Endothelial cell of umbilical vein (primary cell): Measurements from ENCODE around the gene PLRG1. TPM values are rescaled to one million over a fixed set of nuclear protein-coding genes. Genes with fewer than 3 reads are reported as not detected.

ENCODE experiments used
- BruUV-seq: library from RNA; stranded (reverse); fragments of 400-500 nt; replicated peaks from 2 replicates; lab custom pipeline; 2021; lab: Mats Ljungman, UMichigan
- CTCF ChIA-PET: fragments of 300-600, 350-600 bp; sonication (Branson Sonifier 250); formaldehyde crosslinking; loops from one replicate; lab custom pipeline; 2021; ENCODE audit warnings: antibody characterized with exemption, inconsistent platforms; lab: Charles Lee
- POLR2A ChIA-PET: fragments of 300-600, 350-600 bp; sonication (Branson Sonifier 250); formaldehyde crosslinking; loops from one replicate; lab custom pipeline; 2021; ENCODE audit warnings: antibody characterized with exemption, inconsistent platforms; lab: Charles Lee
- DNase-seq: peaks from one replicate; pipeline ENCODE4 v3.0.0-alpha.2; 2011; ENCODE audit warnings: low read depth, low spot score
- FAIRE-seq: peaks from 2 replicates; lab custom pipeline; 2011; peaks lifted over from hg19 to GRCh38; lab: Jason Lieb, UNC
- H2AFZ ChIP-seq: 2 replicates; pipeline ENCODE4 v1.6.0; 2012; ENCODE audit warnings: low read depth, low read length, control low read depth, inconsistent platforms
- H3K27ac ChIP-seq: 2 replicates; pipeline ENCODE4 v1.5.1; 2011; ENCODE audit warnings: low read depth, mild to moderate bottlenecking, control low read depth, low read length, moderate library complexity; ENCODE audit not compliant: insufficient read depth
- H3K27me3 ChIP-seq, 2 experiments: 2 replicates each; pipeline versions ENCODE4 v1.6.0 to v1.6.1; 2011; ENCODE audit warnings: low read length in 2 of 2, mixed read lengths in 1 of 2; ENCODE audit not compliant: control insufficient read depth in 2 of 2, insufficient read depth in 2 of 2
- H3K36me3 ChIP-seq, 2 experiments: 2 replicates in 1 of 2; 3 replicates in 1 of 2; pipeline ENCODE4 v1.5.1; 2011; ENCODE audit warnings: low read length in 2 of 2, mild to moderate bottlenecking in 1 of 2, moderate library complexity in 1 of 2; ENCODE audit not compliant: control insufficient read depth in 2 of 2, insufficient read depth in 2 of 2; ENCODE audit errors: extremely low read depth in 1 of 2
- H3K4me1 ChIP-seq: 3 replicates; pipeline ENCODE4 v1.5.1; 2011; ENCODE audit warnings: mild to moderate bottlenecking, low read length; ENCODE audit not compliant: control insufficient read depth, insufficient read depth; ENCODE audit errors: extremely low read depth
- H3K4me2 ChIP-seq: 2 replicates; pipeline ENCODE4 v1.6.1; 2011; ENCODE audit warnings: low read length, control low read depth, mixed read lengths; ENCODE audit not compliant: insufficient read depth
- H3K4me3 ChIP-seq, 3 experiments: fragments of 200-600 bp in 1 of 3; sonication (generic), shearing (Covaris generic) in 1 of 3; replicated peaks in 1 of 3; 2 replicates each; pipeline ENCODE4 v1.5.1; 2011 to 2016; ENCODE audit warnings: control low read depth in 3 of 3, low read length in 3 of 3, mild to moderate bottlenecking in 2 of 3, inconsistent platforms in 1 of 3, low read depth in 1 of 3, moderate library complexity in 1 of 3; ENCODE audit not compliant: insufficient read depth in 1 of 3
- H3K79me2 ChIP-seq: 2 replicates; pipeline ENCODE4 v1.6.0; 2012; ENCODE audit warnings: low read length, inconsistent platforms; ENCODE audit not compliant: control insufficient read depth, insufficient read depth
- H3K9ac ChIP-seq: replicated peaks from 2 replicates; pipeline ENCODE3; 2011; ENCODE audit warnings: low read length, control low read depth; ENCODE audit not compliant: insufficient read depth; ENCODE audit errors: extremely low read depth
- H3K9me1 ChIP-seq: replicated peaks from 3 replicates; pipeline ENCODE4 v1.6.0; 2011; ENCODE audit warnings: mild to moderate bottlenecking, low read length; ENCODE audit not compliant: control insufficient read depth, insufficient read depth; ENCODE audit errors: extremely low read depth
- H3K9me3 ChIP-seq: replicated peaks from 2 replicates; pipeline ENCODE4 v1.5.1; 2012; ENCODE audit warnings: low read length, inconsistent platforms; ENCODE audit not compliant: control insufficient read depth, insufficient read depth
- H4K20me1 ChIP-seq: replicated peaks from 2 replicates; pipeline ENCODE3; 2011; ENCODE audit warnings: mild to moderate bottlenecking, low read length; ENCODE audit not compliant: control insufficient read depth, insufficient read depth; ENCODE audit errors: extremely low read depth
- EZH2 ChIP-seq: IDR thresholded peaks from 2 replicates; pipeline ENCODE4 v1.6.1; 2012; ENCODE audit warnings: borderline replicate concordance, low read depth, mild to moderate bottlenecking, moderate library complexity, low read length, inconsistent platforms; ENCODE audit not compliant: severe bottlenecking
- FOS ChIP-seq: IDR thresholded peaks from 2 replicates; pipeline ENCODE4 v1.6.1; 2011; ENCODE audit warnings: mild to moderate bottlenecking, low read length, moderate library complexity, borderline replicate concordance; ENCODE audit not compliant: insufficient read depth
- GATA2 ChIP-seq: IDR thresholded peaks from 2 replicates; pipeline ENCODE4 v1.7.0; 2011; ENCODE audit warnings: low read depth, mild to moderate bottlenecking, moderate library complexity, mixed read lengths, low read length; ENCODE audit not compliant: insufficient read length, insufficient read depth
- JUN ChIP-seq: IDR thresholded peaks from 2 replicates; pipeline ENCODE4 v1.6.1; 2011; ENCODE audit warnings: borderline replicate concordance, low read depth; ENCODE audit not compliant: insufficient read length, insufficient read depth
- MYC ChIP-seq: IDR thresholded peaks from one replicate; pipeline ENCODE4 v1.6.1; 2011; ENCODE audit warnings: mild to moderate bottlenecking, low read depth, low read length
- POLR2A ChIP-seq: IDR thresholded peaks from 2 replicates; pipeline ENCODE4 v1.6.1; 2012; ENCODE audit warnings: low read depth, mild to moderate bottlenecking, control low read depth, low read length
- POLR2AphosphoS5 ChIP-seq: IDR thresholded peaks from 2 replicates; pipeline ENCODE4 v1.6.1; 2012; ENCODE audit warnings: low read depth, mild to moderate bottlenecking, control low read depth, low read length, moderate library complexity; ENCODE audit not compliant: insufficient read depth
- dilution Hi-C: fragments of 300-500 bp; cut with MboI; formaldehyde crosslinking; loops from one replicate; pipeline ENCODE4 v1.15.0; 2019; ENCODE audit warnings: low sequenced_read_pairs; ENCODE audit not compliant: extremely low pct_ligation_motif_present
- intact Hi-C: fragments of 100-400 bp; cut with micrococcal nuclease; formaldehyde crosslinking; loops from one replicate; pipeline ENCODE4 v1.10.0; 2022
- polyA plus RNA-seq, 4 experiments: library from polyadenylated mRNA; depleted of rRNA in 3 of 4; stranded (reverse) in 3 of 4; unstranded in 1 of 4; fragments of >200 nt; gene quantifications; 2 replicates each; pipeline versions ENCODE4 v1.2.1 to v1.2.3, GENCODE V29; 2011 to 2012; ENCODE audit warnings: missing spikeins in 1 of 4
- total RNA-seq: library from RNA; stranded (reverse); gene quantifications from 2 replicates; pipeline ENCODE4 v1.2.3, GENCODE V29; 2021
- TF ChIP-seq, protein P1 (sequence below): IDR thresholded peaks from 2 replicates; pipeline ENCODE4 v1.6.1; 2011; ENCODE audit not compliant: insufficient read depth, insufficient read length
- TF ChIP-seq, protein P2 (sequence below), 2 donors: IDR thresholded peaks; 1 replicate in 1 of 2; 2 replicates in 1 of 2; pipeline ENCODE4 v1.5.1; 2011; ENCODE audit warnings: low read length in 2 of 2, mild to moderate bottlenecking in 2 of 2, moderate library complexity in 2 of 2, control low read depth in 1 of 2, inconsistent platforms in 1 of 2, low read depth in 1 of 2; ENCODE audit not compliant: insufficient read depth in 1 of 2; ENCODE audit errors: extremely low read depth in 1 of 2

PLRG1 gene
- total and polyA plus RNA-seq, 2 donors (not counting 3 experiments of a cell fraction or from before 2014, with no cell fraction given), result 50.9 to 91.9 TPM

DNA sequence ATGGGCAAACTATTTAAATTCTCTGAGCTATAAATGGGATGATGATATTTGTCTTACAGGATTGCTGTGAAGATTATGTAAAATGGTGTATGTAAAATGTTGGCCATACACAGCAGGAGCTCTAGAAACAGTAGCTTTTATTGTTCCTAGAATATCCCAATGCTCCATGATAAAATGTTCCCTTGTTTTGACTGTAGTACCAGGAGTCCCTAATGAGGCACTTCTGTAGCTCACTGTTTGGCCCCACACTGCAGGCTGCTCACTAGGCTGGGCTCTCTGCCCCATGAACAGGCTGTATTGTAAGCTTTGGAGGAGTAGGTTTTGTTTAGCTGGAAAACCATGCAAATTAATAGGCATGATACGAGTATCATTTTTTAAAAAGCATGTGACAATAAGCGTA, 43.7 kb upstream of the PLRG1 start:
- ChIA-PET POLR2A (interaction anchor here (1.0 kb wide), 1 partner anchor 185 kb away, joined by 3 read pairs; no protein-coding TSS in a partner anchor), CTCF (interaction anchor here (0.8 to 1.5 kb wide), 4 partner anchors 9 to 42 kb away, joined by 3 to 4 read pairs (median 3); no protein-coding TSS in a partner anchor)
- intact Hi-C loops, result no loop called here
- Histone ChIP-seq H3K27me3 (peaks cover 0 to 4% of the 10 kb centered on the region in 2 experiments), H3K9me1 (no peaks in the 10 kb centered on the region), H3K9ac (no peak overlapping the region), H3K4me1 (no peaks in the 10 kb centered on the region), H4K20me1 (no peaks in the 10 kb centered on the region), H2AFZ (no peak overlapping the region), H3K4me2 (no peak overlapping the region), H3K27ac (no peak overlapping the region), H3K9me3 (no peaks in the 10 kb centered on the region), H3K4me3 (no peak overlapping the region), H3K79me2 (no peaks in the 10 kb centered on the region), H3K36me3 (no peaks in the 10 kb centered on the region)
- no peak for DNase-seq
- no TSS peak for BruUV-seq
- FAIRE-seq, result no peak
- dilution Hi-C loops, result no loop called here
- TF ChIP-seq JUN (no peak), POLR2A (no peak), EZH2 (no peak), FOS (no peak), POLR2AphosphoS5 (no peak), GATA2 (no peak), MYC (no peak)
- TF ChIP-seq, protein P1, sequence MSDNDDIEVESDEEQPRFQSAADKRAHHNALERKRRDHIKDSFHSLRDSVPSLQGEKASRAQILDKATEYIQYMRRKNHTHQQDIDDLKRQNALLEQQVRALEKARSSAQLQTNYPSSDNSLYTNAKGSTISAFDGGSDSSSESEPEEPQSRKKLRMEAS, result no peak
- TF ChIP-seq, protein P2, sequence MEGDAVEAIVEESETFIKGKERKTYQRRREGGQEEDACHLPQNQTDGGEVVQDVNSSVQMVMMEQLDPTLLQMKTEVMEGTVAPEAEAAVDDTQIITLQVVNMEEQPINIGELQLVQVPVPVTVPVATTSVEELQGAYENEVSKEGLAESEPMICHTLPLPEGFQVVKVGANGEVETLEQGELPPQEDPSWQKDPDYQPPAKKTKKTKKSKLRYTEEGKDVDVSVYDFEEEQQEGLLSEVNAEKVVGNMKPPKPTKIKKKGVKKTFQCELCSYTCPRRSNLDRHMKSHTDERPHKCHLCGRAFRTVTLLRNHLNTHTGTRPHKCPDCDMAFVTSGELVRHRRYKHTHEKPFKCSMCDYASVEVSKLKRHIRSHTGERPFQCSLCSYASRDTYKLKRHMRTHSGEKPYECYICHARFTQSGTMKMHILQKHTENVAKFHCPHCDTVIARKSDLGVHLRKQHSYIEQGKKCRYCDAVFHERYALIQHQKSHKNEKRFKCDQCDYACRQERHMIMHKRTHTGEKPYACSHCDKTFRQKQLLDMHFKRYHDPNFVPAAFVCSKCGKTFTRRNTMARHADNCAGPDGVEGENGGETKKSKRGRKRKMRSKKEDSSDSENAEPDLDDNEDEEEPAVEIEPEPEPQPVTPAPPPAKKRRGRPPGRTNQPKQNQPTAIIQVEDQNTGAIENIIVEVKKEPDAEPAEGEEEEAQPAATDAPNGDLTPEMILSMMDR (IDR thresholded peaks at IDR 0.05; ENCODE audit: extremely low read depth in 1 of 2, insufficient read depth in 1 of 2, low read depth in 1 of 2, low read length in 2 of 2), result no peak
